Measurements from ENCODE around the gene USP43.

USP43 gene

DNA sequence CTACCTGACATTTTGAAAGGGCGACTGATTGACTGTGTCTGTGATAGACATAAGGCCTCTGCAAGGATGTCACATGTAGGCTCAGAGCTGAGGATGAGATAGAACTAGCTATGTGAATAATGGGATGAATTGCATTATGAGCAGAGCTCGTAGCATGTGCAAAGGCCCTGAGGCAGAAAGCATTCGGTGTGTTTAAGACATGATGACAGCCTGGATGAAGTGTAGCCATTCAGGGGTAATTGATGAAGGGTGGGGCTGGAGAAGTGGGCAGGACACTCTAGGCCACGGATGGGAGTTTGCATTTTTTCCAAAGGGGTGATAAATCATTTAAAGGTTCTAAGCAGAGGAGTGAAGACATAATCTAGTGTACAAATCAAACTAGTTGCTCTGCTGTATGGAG lies 62.6 kb downstream of the USP43 start:
- WGBS, 2 experiments (ENCODE audit: insufficient coverage in 2 of 2): 86 to 94% methylated on average over 4 of the region's 4 CpGs
- Histone ChIP-seq H3K27ac (ENCODE audit: low read depth, low read length, severe bottlenecking) (no peak overlapping the region), H3K4me1 (ENCODE audit: control insufficient read depth, insufficient read depth, low read length, poor library complexity, severe bottlenecking) (no peaks in the 10 kb centered on the region), H3K4me3 (ENCODE audit: extremely low read depth, insufficient read depth, low read length, poor library complexity, severe bottlenecking) (no peak overlapping the region), H3K36me3 (ENCODE audit: control insufficient read depth, insufficient read depth, low read length) (no peaks in the 10 kb centered on the region), H3K9me3 (ENCODE audit: control insufficient read depth, low read length) (no peaks in the 10 kb centered on the region)

DNA sequence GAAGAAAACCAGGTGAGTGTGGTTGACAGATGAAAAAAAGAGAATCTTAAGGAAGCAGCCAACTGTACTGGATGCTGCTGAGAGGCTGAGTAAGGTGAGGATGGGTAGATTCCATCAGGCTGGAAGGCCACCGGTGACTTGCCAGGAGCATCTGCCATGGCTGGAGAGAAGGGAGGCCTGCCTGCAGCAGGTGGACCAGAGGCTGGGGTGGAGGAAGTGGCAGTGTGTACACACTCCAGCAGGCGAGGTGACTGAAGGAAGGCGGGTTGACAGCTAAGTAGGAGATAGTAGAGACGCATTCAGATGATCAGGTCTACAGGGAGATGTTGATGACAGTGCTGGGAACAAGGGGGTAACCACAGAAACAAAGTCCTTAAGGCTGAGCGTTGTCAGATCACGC lies 69.5 kb downstream of the USP43 start:
- no peak overlapping the region for H3K27ac ChIP-seq (ENCODE audit: low read depth, low read length, severe bottlenecking)
- no peak overlapping the region for H3K4me3 ChIP-seq (ENCODE audit: extremely low read depth, insufficient read depth, low read length, poor library complexity, severe bottlenecking)
- H3K4me1 ChIP-seq (ENCODE audit: control insufficient read depth, insufficient read depth, low read length, poor library complexity, severe bottlenecking): no peaks in the 10 kb centered on the region
- H3K9me3 ChIP-seq (ENCODE audit: control insufficient read depth, low read length): no peaks in the 10 kb centered on the region
- H3K36me3 ChIP-seq (ENCODE audit: control insufficient read depth, insufficient read depth, low read length): no peaks in the 10 kb centered on the region
- 98% methylated on average over 5 to 6 of the region's 6 CpGs for WGBS, 2 experiments (ENCODE audit: insufficient coverage in 2 of 2)

DNA sequence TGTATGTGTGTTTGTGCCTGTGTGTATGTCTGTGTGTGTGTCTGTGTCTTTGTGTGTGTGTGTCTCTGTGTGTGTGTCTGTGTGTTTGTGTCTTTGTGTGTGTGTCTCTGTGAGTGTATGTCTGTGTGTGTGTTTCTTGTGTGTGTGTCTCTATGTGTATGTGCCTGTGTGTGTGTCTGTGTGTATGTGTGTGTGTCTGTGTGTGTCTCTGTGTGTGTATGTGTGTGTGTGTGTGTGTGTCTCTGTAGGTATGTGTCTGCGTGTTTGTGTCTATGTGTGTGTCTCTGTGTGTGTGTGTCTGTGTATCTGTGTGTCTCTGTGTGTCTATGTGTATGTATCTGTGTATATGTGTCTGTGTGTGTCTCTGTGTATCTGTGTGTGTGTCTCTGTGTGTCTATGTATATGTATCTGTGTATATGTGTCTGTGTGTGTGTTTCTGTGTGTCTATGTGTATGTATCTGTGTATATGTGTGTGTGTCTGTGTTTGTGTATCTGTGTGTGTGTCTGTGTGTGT lies 70.2 kb downstream of the USP43 start:
- Histone ChIP-seq H3K36me3 (ENCODE audit: control insufficient read depth, insufficient read depth, low read length) (no peaks in the 10 kb centered on the region), H3K4me1 (ENCODE audit: control insufficient read depth, insufficient read depth, low read length, poor library complexity, severe bottlenecking) (no peaks in the 10 kb centered on the region), H3K27ac (ENCODE audit: low read depth, low read length, severe bottlenecking) (no peak overlapping the region), H3K4me3 (ENCODE audit: extremely low read depth, insufficient read depth, low read length, poor library complexity, severe bottlenecking) (no peak overlapping the region), H3K9me3 (ENCODE audit: control insufficient read depth, low read length) (no peaks in the 10 kb centered on the region)
- 80 to 82% methylated on average over 1 of the region's 1 CpG for WGBS, 2 experiments (ENCODE audit: insufficient coverage in 2 of 2)

DNA sequence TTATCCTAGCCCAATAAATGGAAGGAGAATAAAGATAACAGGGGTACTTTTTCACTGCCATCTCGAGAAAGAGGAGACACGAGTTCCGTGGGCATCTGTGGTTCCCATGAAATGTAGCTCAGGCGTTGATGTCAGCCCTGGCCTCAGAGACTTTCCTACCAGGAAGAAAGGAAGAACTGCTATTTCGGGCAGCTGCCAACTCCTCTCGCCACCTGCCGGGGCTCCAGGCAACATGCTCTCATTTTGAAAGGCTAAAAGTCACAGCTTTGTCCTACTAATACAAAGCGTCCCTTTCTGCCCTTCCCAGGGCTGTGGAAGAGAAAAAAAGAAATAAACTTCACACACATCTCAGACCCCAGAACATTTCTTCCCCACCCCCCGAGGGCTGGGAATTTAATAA lies 80.3 kb downstream of the USP43 start:
- Histone ChIP-seq H3K4me1 (ENCODE audit: control insufficient read depth, insufficient read depth, low read length, poor library complexity, severe bottlenecking) (peaks cover 3% of the 10 kb centered on the region), H3K4me3 (ENCODE audit: extremely low read depth, insufficient read depth, low read length, poor library complexity, severe bottlenecking) (no peak overlapping the region), H3K9me3 (ENCODE audit: control insufficient read depth, low read length) (no peaks in the 10 kb centered on the region), H3K36me3 (ENCODE audit: control insufficient read depth, insufficient read depth, low read length) (no peaks in the 10 kb centered on the region), H3K27ac (ENCODE audit: low read depth, low read length, severe bottlenecking) (no peak overlapping the region)
- WGBS, 2 experiments (ENCODE audit: insufficient coverage in 2 of 2): 49 to 79% methylated on average over 4 to 7 of the region's 9 CpGs

DNA sequence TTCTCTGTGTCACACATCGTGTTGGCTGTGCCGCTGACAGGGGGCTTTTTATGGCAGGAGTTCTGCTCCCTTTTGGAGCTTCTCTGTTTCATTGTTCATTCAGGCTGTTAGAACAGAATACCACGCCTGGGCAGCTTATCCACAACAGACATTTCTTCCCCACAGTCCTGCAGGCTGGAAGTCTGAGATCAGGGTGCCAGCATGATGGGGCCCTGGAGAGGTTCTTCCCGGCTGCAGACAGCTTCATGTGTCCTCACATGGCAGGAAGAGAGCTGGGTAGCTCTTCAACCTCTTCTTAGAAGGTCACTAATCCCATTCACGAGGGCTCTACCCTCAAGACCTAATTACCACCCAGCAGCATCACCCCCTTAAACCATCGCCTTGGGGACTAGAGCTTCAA lies 81.0 kb downstream of the USP43 start:
- no peaks in the 10 kb centered on the region for H3K9me3 ChIP-seq (ENCODE audit: control insufficient read depth, low read length)
- no peak overlapping the region for H3K27ac ChIP-seq (ENCODE audit: low read depth, low read length, severe bottlenecking)
- H3K4me3 ChIP-seq (ENCODE audit: extremely low read depth, insufficient read depth, low read length, poor library complexity, severe bottlenecking): no peak overlapping the region
- WGBS, 2 experiments (ENCODE audit: insufficient coverage in 2 of 2): 74 to 89% methylated on average over 4 of the region's 6 CpGs
- no peaks in the 10 kb centered on the region for H3K36me3 ChIP-seq (ENCODE audit: control insufficient read depth, insufficient read depth, low read length)
- H3K4me1 ChIP-seq (ENCODE audit: control insufficient read depth, insufficient read depth, low read length, poor library complexity, severe bottlenecking): peaks cover 3% of the 10 kb centered on the region

DNA sequence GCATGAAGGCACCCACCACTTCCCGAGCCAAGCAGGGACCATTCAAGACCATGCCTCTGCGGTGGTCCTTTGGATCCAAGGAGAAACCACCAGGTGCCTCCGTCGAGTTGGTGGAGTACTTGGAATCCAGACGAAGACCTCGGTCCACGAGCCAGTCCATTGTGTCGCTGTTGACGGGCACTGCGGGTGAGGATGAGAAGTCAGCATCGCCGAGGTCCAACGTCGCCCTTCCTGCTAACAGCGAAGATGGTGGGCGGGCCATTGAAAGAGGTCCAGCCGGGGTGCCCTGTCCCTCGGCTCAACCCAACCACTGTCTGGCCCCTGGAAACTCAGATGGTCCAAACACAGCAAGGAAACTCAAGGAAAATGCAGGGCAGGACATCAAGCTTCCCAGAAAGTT lies 82.7 kb downstream of the USP43 start:
- Histone ChIP-seq H3K4me3 (ENCODE audit: extremely low read depth, insufficient read depth, low read length, poor library complexity, severe bottlenecking) (no peak overlapping the region), H3K9me3 (ENCODE audit: control insufficient read depth, low read length) (no peaks in the 10 kb centered on the region), H3K36me3 (ENCODE audit: control insufficient read depth, insufficient read depth, low read length) (no peaks in the 10 kb centered on the region), H3K27ac (ENCODE audit: low read depth, low read length, severe bottlenecking) (no peak overlapping the region), H3K4me1 (ENCODE audit: control insufficient read depth, insufficient read depth, low read length, poor library complexity, severe bottlenecking) (peaks cover 3% of the 10 kb centered on the region)
- WGBS, 2 experiments (ENCODE audit: insufficient coverage in 2 of 2): 94% methylated on average over 18 of the region's 18 CpGs

DNA sequence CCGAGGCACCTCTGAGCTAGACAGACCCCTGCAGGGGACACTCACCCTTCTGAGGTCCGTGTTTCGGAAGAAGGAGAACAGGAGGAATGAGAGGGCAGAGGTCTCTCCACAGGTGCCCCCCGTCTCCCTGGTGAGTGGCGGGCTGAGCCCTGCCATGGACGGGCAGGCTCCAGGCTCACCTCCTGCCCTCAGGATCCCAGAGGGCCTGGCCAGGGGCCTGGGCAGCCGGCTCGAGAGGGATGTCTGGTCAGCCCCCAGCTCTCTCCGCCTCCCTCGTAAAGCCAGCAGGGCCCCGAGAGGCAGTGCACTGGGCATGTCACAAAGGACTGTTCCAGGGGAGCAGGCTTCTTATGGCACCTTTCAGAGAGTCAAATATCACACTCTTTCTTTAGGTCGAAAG lies 83.2 kb downstream of the USP43 start:
- peaks cover 3% of the 10 kb centered on the region for H3K4me1 ChIP-seq (ENCODE audit: control insufficient read depth, insufficient read depth, low read length, poor library complexity, severe bottlenecking)
- no peaks in the 10 kb centered on the region for H3K9me3 ChIP-seq (ENCODE audit: control insufficient read depth, low read length)
- H3K27ac ChIP-seq (ENCODE audit: low read depth, low read length, severe bottlenecking): no peak overlapping the region
- no peak overlapping the region for H3K4me3 ChIP-seq (ENCODE audit: extremely low read depth, insufficient read depth, low read length, poor library complexity, severe bottlenecking)
- 79 to 82% methylated on average over 6 to 11 of the region's 12 CpGs for whole genome bisulfite sequencing, 2 experiments (ENCODE audit: insufficient coverage in 2 of 2)
- no peaks in the 10 kb centered on the region for H3K36me3 ChIP-seq (ENCODE audit: control insufficient read depth, insufficient read depth, low read length)

DNA sequence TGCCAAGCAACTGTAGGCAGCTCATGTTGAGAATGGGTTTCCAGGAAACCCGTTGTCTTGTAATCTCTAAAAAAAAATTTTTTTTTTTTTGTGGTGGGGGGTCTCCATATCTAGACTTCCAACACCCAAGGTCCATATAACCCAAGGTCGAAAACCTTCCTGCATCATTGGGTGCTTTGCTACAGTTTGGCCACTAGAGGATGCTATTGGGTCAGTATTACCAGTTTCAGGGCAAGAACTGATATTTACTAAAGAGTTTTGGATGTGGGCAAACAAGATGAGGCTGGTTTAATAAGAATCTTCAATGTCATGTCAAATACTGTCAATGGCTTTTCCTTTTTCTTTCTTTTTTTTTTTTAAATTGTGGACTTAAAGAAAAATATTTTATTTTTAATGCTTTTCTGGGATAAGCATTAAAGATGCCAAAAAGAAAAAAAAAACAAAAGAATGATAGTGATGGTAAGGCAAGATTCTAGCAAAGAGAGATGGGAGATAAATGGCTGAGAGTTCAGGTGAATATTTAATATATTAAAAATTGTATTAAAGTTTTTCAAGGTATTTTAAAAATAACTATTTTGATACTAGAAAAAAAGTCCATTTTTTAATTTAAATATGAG lies 83.8 kb downstream of the USP43 start:
- H3K4me3 ChIP-seq (ENCODE audit: extremely low read depth, insufficient read depth, low read length, poor library complexity, severe bottlenecking): no peak overlapping the region
- H3K36me3 ChIP-seq (ENCODE audit: control insufficient read depth, insufficient read depth, low read length): no peaks in the 10 kb centered on the region
- no peaks in the 10 kb centered on the region for H3K9me3 ChIP-seq (ENCODE audit: control insufficient read depth, low read length)
- WGBS, 2 experiments (ENCODE audit: insufficient coverage in 2 of 2): no CpG with 5 or more reads among the region's 2 CpGs
- H3K4me1 ChIP-seq (ENCODE audit: control insufficient read depth, insufficient read depth, low read length, poor library complexity, severe bottlenecking): peaks cover 3% of the 10 kb centered on the region
- H3K27ac ChIP-seq (ENCODE audit: low read depth, low read length, severe bottlenecking): no peak overlapping the region

DNA sequence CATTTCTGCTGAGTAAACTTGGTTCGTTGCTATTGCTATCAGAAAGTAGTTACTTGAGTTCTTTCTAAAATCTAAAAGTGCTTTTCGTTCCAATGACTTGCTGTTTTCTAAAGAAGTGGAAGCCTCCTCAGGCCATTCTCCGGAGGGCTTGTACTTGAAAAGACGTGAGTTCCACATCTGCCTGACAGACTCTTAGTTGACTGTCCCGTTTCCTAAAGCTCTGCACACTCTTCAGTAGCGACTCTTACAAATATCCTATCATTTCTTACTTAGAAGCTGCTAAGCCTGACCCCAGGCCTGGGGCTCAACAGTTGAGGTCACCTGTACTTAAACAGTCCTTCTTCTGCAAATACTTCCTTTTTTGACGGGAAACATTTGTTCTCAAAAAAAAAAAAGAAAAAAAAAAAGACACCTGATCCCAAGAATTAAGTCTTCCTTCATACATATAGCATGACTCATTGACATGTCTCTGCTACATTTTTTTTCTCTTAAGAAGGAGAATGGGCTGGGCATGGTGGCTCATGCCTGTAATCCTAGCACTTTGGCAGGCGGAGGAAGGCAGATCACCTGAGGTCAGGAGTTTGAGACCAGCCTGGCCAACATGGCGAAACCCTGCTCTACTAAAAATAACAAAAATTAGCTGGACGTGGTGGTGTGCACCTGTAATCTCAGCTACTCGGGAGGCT lies 84.6 kb downstream of the USP43 start:
- 89 to 92% methylated on average over 10 of the region's 11 CpGs for WGBS, 2 experiments (ENCODE audit: insufficient coverage in 2 of 2)
- Histone ChIP-seq H3K9me3 (ENCODE audit: control insufficient read depth, low read length) (no peaks in the 10 kb centered on the region), H3K4me1 (ENCODE audit: control insufficient read depth, insufficient read depth, low read length, poor library complexity, severe bottlenecking) (peaks cover 3% of the 10 kb centered on the region), H3K4me3 (ENCODE audit: extremely low read depth, insufficient read depth, low read length, poor library complexity, severe bottlenecking) (no peak overlapping the region), H3K27ac (ENCODE audit: low read depth, low read length, severe bottlenecking) (no peak overlapping the region), H3K36me3 (ENCODE audit: control insufficient read depth, insufficient read depth, low read length) (no peaks in the 10 kb centered on the region)

DNA sequence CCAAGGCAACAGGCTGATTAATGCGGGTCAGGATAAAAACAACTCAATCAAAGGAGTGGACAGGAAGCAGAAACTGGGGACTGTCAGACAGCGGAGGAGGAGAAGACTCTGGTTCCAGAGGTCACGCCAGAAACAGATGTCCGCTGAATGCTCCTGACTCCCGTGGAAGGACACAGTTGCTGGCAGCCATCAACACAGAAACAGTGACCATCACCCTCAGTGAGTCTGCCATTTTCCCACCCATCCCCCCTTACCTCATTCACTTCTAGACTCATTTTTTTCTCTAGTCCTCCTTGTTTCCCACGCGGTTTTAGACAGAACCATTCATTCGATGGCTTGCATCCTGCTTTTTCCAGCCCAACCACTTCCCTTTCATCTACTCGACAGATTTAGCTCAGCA lies 105.2 kb downstream of the USP43 start:
- Histone ChIP-seq H3K9me3 (ENCODE audit: control insufficient read depth, low read length) (peaks cover 2% of the 10 kb centered on the region), H3K4me3 (ENCODE audit: extremely low read depth, insufficient read depth, low read length, poor library complexity, severe bottlenecking) (no peak overlapping the region), H3K4me1 (ENCODE audit: control insufficient read depth, insufficient read depth, low read length, poor library complexity, severe bottlenecking) (no peaks in the 10 kb centered on the region), H3K27ac (ENCODE audit: low read depth, low read length, severe bottlenecking) (no peak overlapping the region), H3K36me3 (ENCODE audit: control insufficient read depth, insufficient read depth, low read length) (no peaks in the 10 kb centered on the region)
- WGBS, 2 experiments (ENCODE audit: insufficient coverage in 2 of 2): 85 to 93% methylated on average over 7 to 9 of the region's 9 CpGs

DNA sequence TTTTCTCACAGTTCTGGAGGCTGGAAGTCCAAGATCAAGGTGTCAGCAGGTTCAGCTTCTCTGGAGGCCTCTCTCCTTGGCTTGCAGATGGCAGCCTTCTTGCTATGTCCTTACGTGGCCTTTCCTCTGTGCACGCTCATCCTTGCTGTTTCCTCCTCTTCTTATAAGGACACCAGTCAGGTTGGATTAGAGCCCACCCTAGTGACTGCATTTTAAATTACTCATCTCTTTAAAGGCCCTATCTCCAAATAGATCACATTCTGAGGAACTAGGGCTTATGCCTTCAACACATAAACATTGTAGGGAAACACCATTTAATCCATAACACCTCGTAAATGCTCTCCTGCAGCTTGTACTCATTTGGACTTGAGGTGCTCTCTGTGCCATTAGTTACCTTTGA lies 109.8 kb downstream of the USP43 start:
- Histone ChIP-seq H3K4me1 (ENCODE audit: control insufficient read depth, insufficient read depth, low read length, poor library complexity, severe bottlenecking) (no peaks in the 10 kb centered on the region), H3K9me3 (ENCODE audit: control insufficient read depth, low read length) (peaks cover 2% of the 10 kb centered on the region), H3K4me3 (ENCODE audit: extremely low read depth, insufficient read depth, low read length, poor library complexity, severe bottlenecking) (no peak overlapping the region), H3K36me3 (ENCODE audit: control insufficient read depth, insufficient read depth, low read length) (no peaks in the 10 kb centered on the region), H3K27ac (ENCODE audit: low read depth, low read length, severe bottlenecking) (no peak overlapping the region)
- 85 to 88% methylated on average over 2 to 3 of the region's 3 CpGs for whole genome bisulfite sequencing, 2 experiments (ENCODE audit: insufficient coverage in 2 of 2)

Data from mesodermal cell (in vitro differentiated cells).